NCI-H446 treated with DMSO at 0.1 percent for 48 hours (cell line): ENCODE measurements around the gene TRIM2.
"Not testable (repeated sequence)": the region's sequence is repeated elsewhere in the genome, so short reads cannot be mapped to it uniquely, and the experiment has no call there.

Source experiments
- DNase-seq: peaks from one replicate; lab custom pipeline; 2025; lab: John Stamatoyannopoulos, UW

TRIM2 gene

DNA sequence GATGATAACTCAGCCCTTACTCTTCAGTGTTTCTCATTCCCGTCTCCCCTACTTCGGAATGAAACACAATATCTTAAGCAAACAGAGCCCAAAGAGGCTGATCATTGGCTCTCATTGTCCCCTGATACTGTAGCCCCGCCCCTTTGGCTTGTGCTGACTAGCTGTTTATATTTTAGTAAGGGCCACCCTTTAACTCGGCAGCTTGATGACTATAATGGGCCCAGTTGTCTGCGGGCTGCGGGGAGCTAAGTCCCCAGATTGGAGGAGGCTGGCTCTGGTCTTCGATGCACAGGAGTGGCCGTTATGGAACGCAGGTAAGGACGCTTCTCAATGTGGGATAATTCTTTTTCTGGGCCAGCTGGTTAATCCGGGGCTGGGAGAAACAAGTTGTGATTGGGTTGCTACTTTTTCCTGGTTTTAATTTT, at the start of gene TRIM2:
Gene TRIM2 (plus strand): TSS at position 197 of the 425 bp plus-strand sequence. CDS start 88 bp downstream, at position 285.
- no peak for DNase-seq

DNA sequence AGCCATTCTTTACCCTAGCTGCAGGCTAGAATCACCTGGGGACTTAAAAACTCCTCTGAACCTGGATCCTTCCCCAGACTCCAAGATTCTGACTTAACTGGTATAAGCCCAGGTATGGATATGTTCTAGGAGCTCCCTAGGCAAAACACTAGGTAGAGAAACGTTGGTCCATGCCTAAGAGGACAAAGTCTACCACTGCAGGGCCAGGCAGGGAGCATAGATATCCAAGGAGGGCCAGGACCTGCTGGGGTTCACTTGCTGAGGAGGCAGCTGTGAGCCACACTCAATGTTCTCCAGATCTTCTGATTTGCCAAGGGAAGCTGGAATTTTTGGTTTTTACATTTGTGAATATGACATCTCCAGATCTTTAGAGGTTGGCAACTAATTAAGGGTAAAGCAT, 48.6 kb upstream of the TRIM2 start:
- no peak for DNase-seq

DNA sequence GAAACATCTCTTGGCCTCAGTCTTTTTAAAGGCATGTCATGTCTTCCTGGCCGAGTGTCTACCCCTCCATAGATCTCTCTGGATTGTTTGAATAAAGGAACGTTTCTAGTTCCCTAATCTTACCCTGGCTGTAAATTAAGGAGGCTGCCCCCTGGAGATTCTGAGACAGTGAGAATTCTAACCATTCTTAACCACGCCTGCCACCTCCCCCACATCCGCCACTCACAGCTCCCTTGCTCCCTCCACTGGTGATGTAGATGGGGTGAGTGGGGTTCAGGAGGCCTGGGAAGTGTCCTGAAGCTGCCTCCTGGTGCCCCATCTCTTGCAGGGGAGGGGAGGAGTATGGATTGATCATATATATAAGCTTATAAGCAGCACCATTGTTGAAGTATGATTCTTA, 48.0 kb upstream of the TRIM2 start:
- no peak for DNase-seq

DNA sequence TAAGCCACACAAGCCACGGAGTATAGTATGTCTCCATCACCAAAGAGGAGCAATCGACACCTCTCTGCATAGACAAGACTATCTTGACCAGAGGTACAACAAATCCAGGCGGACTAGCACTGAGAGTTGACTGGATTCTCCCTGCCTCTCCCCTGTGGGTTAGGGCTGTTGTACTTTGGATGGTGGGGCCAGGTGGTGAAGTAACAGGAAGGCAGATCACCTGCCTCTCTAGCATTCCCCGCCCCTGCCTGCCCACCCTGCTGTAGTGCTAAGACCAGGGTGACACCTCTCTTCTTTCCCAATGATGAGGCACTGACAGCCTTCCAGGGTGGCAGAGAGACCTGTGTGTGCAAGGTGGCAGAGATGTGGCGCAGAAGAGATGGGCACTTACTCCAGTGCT, 47.5 kb upstream of the TRIM2 start:
- no peak for DNase-seq

DNA sequence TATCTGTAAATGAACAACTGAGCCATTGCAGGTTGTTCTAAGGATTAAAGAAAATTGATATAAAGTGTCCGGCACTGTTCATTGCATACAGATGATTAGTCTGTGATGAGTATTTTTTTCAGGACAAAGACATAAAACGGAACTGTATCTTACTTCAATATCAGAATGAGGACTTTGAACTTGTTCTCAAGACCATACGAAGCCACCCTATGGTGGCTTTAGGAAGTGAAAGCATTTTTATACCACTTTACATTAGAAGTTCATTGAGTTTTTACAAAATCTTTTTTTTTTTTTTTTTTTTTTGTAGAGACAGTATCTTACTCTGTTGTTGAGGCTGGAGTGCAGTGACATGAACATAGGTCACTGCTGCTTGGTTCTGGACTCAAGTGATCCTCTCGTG, 45.2 kb upstream of the TRIM2 start:
- DNase-seq = no peak

DNA sequence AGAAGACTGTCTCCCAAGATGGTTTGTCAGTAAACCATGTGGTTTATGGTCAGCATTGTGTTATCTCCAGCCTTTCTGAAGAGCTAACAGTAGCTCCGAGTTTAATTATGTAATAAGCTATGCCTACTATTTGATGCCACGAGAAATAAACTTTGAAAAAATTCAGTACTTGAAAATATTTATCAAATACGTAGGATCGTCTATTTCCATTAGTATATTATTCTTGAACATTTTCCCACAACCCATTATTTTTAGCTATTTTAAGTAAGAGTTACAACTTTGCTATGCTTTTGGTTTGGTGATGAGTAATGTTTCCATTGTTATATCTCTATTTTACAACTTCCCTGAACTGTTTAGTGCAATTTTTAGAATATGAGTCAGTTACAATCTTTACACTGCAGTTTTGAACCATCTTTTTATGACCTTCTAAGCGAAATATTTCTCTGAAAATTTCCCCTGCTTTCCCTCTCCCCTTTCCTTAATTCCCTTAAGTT, 44.5 kb upstream of the TRIM2 start:
- DNase-seq = no peak

DNA sequence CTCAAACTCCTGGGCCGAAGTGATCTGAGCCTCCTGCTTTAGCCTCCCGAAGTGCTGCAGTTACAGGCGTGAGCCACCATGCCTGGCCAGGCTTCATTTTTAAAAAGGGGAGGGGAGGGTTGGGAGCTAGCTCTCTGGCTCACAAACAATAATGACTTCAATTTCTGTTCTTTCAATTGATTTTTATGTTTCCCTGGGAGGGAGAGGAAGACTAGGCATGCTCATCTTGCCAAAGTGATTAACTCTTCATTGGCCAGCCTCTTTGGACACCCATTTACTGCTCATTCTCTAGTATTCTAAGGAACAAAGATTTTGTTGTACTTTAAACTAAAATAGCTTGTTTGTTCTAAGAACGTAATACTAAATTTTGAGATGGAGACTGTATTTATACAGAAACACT, 43.4 kb upstream of the TRIM2 start:
- DNase-seq = peak; percentile 9

DNA sequence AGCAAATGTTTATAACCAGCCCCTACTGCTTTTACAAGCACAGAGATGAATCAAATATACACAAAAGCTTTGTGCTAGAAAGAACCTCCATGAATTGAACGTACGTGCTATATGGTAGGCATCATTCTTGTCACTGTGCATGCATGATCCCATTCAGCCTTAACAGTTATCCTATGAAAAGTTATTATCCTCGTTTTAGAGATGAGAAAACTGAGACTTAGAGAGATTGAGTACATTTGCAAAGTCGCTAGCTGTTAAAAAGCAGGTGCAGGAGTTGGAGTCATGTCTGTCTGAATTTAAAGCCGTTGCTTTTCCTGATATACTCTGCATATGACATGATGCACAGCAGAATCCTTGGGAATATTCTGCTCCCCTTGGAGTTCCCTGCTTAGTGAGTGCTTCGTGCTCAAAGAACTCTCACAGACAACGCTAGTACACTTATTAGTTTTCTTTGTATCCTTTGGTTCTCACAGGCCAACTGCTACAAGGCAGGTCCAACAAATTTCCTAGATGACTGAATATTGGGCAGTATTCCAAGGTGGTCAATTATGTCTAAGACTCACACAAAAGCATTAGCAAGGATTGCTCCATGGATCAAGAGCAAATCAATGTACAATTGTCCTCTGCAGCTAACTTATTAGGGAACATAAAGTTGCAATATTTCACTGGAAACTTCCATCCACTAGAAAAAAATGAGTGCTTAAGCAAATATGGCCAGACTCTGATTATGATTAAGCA, 42.8 kb upstream of the TRIM2 start:
- DNase-seq = peak; percentile 72

DNA sequence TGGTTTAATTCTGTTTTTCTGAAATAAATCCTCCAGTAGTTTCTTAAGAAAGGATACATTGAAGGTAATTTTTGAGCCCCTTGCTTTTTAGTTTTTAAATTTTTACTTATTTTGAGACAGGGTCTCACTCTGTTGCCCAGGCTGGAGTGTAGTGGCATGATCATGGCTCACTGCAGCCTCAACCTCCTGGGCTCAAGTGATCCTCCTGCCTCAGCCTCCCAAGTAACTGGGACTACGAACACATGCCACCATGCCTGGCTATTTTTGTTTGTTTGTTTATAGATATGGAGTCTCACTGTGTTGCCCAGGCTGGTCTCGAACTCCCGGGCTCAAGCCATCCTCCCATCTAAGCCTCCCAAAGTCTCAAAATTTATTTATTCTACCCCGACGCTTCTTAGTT, 39.0 kb upstream of the TRIM2 start:
- not testable (repeated sequence) for DNase-seq

DNA sequence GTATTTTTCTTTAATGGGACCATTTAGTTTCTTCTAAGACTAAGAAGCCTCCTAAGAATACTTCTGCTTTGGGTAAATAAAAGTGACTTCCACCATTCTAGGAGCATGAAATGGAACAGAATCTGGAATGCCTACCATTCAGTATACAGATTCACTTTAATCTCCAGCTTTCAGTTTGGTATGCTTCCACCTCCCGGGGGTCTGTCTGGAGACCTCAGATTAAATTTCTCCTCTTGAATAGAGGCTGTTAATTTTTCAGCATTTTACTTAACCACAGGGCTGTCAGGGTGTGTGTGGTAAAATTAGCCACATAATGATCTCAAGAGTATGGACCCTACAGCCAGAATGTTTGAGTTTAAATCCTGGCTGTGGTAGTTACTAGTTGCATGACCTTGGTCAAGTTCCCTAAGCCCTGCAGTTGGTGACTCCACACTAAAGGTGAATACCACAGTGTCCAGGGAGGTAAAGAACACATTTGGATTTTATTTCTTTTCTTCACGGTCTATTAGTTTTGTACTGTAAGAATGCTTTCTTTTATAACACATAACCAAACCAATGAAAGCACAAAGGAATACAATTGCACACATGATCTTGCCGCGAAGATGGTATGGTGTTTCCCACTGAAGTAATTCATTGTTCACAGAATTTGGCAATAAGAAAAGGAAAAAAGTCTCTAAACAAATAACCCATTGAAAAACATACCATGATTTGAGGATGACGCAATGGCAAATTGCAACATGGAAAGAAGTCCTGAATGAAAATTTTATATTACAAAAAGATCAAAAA, 37.3 kb upstream of the TRIM2 start:
- DNase-seq = no peak

DNA sequence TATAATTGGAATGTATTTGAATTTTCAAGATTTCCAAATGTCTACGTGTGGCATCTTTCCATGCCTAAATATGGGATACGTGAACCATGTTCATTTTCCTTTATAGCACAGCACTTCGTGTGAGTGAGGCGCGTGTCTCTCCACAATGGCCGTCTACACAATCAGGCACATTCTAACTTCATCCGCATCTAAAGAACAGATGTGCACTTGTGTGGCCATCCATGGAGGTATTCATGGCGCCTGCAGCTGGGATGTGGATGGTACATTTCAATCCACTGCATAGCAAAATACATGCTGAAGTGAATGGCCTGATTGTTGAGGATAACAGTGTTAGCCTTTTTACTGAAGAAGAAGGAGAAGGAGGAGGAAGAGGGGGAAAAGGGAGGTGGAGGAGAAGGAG, 34.5 kb upstream of the TRIM2 start:
- DNase-seq = no peak

DNA sequence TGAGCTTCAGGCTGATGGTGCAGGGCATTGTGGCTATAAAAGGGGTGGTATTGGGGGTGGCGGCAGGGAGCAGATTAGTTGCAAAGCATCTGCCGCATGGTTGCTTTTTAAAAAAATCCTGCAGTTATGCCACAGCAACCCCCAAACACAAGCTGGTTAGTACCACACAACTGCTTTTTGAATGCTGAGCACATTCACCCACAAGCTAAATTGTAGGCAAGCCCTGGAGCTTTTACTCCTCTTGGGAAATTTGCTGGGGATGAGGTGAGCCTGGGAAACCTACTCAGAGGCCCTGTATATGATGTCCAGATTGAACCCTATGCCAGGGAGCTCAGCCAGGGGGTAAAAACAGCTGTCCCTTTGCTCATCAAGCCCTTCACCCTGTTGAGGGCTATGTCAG, 33.8 kb upstream of the TRIM2 start:
- no peak for DNase-seq

DNA sequence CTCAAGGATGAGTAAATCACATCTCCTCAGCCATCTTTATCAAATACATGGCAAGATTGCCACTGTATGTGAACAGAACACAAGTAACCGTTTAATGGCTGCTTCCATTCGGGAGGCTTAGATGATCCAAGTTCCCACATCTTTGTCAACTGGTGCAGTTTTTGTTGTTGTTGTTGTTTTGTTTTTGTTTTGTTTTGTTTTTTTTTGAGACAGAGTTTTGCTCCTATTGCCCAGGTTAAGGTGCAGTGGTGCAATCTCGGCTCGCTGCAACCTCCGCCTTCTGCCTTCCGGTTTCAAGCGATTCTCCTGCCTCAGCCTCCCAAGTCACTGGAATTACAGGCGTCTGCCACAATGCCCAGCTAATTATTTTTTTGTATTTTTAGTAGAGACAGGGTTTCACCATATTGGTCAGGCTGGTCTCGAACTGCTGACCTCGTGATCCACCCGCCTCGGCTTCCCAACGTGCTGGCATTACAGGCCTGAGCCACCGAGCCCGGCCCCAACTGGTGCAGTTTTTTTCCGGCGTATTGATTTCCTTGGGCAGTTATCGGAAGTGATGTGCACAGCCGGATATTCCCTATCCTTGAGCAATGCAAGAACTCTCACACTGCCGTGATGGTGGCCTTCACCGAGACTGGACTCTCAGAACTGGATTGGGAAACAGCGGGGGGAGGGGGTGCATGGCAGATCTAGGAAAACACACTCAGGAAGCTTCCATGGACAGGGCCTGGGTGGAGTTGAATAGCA, 29.2 kb upstream of the TRIM2 start:
- DNase-seq = no peak

DNA sequence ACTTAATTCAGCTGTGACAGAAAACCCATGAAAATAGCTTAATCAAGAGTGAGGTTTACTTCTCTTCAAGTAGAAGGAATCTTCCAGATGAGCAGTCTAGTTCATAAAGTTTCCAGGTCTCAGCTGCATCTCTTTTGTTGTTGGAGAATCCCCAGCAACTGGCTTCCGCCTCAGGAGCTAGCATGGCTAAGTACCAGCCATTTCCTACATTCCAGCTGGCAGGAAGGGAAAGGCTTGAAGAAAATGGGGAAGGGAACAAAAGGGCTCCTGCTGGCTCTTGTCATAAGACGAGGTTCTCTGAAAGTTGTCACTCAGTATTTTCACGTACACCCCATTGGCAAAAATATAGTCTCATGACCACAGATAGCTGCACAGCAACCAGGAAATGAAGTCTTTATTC, 27.3 kb upstream of the TRIM2 start:
- DNase-seq = no peak

DNA sequence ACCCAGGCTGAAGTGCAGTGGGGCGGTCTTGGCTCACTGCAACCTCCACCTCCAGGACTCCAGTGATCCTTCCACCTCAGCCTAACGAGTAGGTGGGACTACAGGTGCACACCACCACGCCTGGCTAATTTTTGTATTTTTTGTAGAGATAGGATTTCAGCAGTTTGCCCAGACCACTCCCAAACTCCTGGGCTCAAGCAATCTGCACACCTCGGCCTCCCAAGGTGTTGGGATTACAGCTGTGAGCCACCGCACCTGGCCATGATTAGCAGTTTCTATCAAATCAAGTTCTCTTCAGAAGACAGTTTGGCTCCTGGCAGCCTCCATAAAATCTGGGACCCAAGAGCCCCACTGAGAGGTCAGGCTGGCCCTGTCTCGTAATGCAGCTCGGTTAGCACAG, 26.4 kb upstream of the TRIM2 start:
- no peak for DNase-seq

DNA sequence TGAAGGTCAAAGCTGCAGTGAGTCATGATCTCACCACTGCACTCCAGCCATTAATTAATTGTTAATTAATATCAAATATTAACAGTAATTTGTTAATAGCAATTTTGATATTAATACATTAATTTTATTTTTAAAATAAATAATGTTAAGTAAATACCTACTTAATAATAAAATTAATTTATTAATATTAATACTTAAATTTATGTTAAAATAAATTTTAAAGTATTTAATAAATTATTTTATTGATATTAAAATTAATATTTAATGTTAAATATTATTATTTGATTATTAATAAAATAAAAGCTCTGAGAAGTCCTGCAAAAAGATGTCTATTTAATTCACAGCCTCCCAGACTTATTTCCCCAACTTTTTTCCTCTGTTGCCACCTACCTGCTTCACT, 25.1 kb upstream of the TRIM2 start:
- DNase-seq = no peak

DNA sequence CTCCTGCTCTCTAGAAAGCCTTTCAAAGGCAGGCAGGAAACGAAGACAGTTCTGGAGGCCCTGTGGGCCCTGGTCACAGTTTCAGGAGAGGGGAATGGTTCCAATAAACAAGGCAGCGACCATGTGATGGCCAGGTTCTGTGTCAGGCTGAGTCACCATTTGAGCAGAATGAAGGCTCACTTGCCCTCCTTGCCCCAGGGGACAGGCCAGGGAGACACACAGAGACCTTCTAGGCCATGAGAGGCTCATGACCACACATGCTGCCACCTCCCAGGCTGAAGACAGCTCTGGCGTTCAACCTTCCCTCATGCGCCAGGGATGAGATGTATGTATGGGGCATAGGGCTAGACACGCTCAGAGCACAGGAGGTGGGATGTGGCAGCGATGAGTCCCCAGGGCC, 22.9 kb upstream of the TRIM2 start:
- no peak for DNase-seq

DNA sequence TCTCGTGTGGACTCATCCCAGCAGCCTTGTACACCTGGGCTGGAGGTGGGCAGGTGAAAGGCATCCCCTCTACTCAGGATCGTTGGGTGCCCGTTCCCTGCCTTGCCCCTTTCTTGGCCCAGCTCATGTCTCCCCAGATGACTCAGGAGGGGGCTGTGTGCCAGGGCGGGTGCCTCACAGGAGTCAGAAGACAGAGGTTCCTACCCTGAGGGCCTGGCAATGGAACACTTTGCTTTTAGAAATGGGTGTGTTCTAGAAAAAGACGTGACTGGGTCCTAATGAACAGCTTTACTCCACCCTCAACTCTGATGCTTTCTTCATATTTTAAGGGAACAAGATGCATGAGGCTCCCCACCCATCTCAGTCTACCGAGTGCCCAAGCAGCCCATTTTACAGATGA, 22.5 kb upstream of the TRIM2 start:
- DNase-seq = no peak

DNA sequence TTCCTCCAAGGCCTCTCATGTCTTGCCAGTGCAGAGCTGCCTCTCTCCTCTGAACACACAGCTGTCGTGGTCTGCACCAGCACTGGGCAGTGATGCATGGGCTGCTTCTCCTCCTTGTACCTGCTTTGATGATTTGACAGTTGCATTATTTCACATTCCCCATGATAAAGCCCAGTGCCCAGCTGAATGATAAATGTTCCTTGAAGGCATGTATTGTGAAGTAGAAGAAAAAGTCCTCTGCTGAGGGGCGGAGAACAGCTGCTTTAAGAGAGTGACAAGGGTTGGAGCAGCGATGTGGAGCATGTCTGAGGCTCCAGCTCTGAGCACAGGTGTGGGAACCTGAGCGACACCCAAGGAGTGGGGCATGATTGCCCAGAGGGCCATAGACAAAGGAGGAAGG, 21.1 kb upstream of the TRIM2 start:
- DNase-seq = no peak

DNA sequence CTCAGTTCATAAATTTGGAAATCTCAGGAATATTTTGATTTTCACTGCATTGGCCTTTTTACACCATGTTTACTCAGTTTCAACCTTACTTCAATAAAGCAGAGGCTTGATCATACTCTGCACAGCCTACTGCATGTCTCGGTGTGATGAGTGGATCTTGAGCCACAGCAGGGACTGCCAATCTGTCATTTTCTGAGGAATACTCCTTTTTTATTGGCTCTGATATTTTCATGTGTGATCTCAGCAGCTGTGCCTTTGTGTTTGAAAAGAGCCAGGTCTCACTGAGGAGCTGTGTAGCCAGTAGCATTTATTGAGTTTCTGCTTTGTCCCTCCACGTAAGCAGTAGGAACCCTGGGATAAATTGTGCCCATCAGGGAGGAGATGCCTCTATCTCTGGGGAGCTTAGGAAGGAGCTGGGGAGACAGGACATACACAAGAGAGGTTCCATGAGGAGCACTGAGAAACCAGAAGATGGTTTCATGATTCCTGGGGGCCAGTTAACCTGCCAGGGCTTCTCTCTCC, 18.9 kb upstream of the TRIM2 start:
- no peak for DNase-seq

DNA sequence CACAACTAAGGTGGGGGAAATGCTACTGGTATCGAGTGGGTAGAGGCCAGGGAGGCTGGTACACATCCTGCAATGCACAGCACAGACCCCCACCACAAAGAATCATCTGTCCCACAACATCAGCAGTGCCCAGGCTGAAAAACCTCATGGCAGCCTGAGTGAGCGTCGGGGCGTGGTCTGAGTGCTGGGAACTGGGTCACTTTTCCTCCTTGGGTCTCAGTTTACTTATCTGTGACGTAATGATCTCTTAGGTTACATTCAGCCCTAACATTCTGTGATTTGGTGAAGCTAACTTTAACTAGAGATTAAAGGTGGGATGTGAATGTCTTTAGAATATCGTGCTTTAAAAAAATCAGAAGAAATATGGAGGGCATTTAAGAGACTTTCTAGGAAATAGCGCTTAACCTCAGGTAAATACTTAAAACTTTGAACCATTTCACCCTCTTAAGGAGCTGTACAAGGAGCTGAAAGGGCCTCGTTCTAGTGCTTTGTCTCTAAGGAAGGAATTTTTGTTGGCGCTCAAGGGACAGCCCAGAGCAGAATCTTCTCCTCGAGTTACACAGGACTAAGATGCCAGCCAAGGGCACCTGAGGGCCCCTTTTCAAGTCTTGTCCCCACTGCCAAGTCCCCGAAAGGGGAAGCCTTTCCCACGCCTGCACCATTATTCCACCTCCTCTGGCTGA, 18.1 kb upstream of the TRIM2 start:
- DNase-seq = no peak
